MCF 10A (cell line): ENCODE results near the gene FAM240B. TPM values are rescaled to one million over a fixed set of nuclear protein-coding genes. Genes with fewer than 3 reads are reported as not detected.

Experiments used
- BruUV-seq: library from RNA; stranded (reverse); fragments of 400-500 nt; replicated peaks from 2 replicates; lab custom pipeline; 2021; lab: Mats Ljungman, UMichigan
- CTCF ChIA-PET: fragments of 300-600 bp; sonication (Branson Sonifier 250); formaldehyde crosslinking; extraction: SDS; loops from one replicate; lab custom pipeline; 2021; ENCODE audit warnings: antibody characterized with exemption, inconsistent platforms; lab: Yijun Ruan, JAX
- POLR2A ChIA-PET: fragments of 300-600, 350-650 bp; sonication (Branson Sonifier 250); formaldehyde crosslinking; extraction: SDS; loops from one replicate; lab custom pipeline; 2020; ENCODE audit warnings: antibody characterized with exemption, inconsistent platforms; lab: Yijun Ruan, JAX
- DNase-seq: peaks from one replicate; pipeline ENCODE4 v3.0.0-alpha.2; 2018; ENCODE audit not compliant: unreplicated experiment
- H3K27ac Mint-ChIP-seq: one replicate; pipeline ENCODE4 v1.8.0; 2022; ENCODE audit warnings: mild to moderate bottlenecking, low read depth, mixed read lengths; ENCODE audit not compliant: unreplicated experiment
- H3K27me3 Mint-ChIP-seq: one replicate; pipeline ENCODE4 v1.8.0; 2022; ENCODE audit warnings: mixed read lengths; ENCODE audit not compliant: insufficient read depth, unreplicated experiment
- H3K36me3 Mint-ChIP-seq: one replicate; pipeline ENCODE4 v1.8.0; 2022; ENCODE audit warnings: mild to moderate bottlenecking, moderate library complexity, mixed read lengths; ENCODE audit not compliant: insufficient read depth, unreplicated experiment
- H3K4me1 Mint-ChIP-seq: one replicate; pipeline ENCODE4 v1.8.0; 2022; ENCODE audit warnings: mixed read lengths; ENCODE audit not compliant: insufficient read depth, unreplicated experiment
- H3K4me3 Mint-ChIP-seq: one replicate; pipeline ENCODE4 v1.8.0; 2022; ENCODE audit warnings: mild to moderate bottlenecking, moderate library complexity, mixed read lengths; ENCODE audit not compliant: unreplicated experiment
- H3K9me3 Mint-ChIP-seq: one replicate; pipeline ENCODE4 v1.8.0; 2022; ENCODE audit warnings: mixed read lengths; ENCODE audit not compliant: unreplicated experiment
- intact Hi-C: fragments of 100-400 bp; cut with micrococcal nuclease; formaldehyde crosslinking; loops from 2 replicates; pipeline ENCODE4 v1.14.1; 2022
- total RNA-seq: library from RNA; stranded (reverse); gene quantifications from 2 replicates; pipeline ENCODE4 v1.2.3, GENCODE V29; 2022
- TF ChIP-seq, protein P1 (sequence below): fragments of 200-600 bp; IDR thresholded peaks from one replicate; pipeline ENCODE4 v1.8.0; 2022; ENCODE audit warnings: antibody characterized with exemption, mild to moderate bottlenecking; ENCODE audit not compliant: unreplicated experiment

The FAM240B gene
- total RNA-seq, 1 experiment from 2014 or later: not detected

- Mint-ChIP-seq H3K4me3 (no peak overlapping the region), H3K9me3 (no peaks in the 10 kb centered on the region), H3K27me3 (no peaks in the 10 kb centered on the region), H3K36me3 (no peaks in the 10 kb centered on the region), H3K4me1 (peaks cover 6% of the 10 kb centered on the region), H3K27ac (no peak overlapping the region)
- intact Hi-C loops: no loop called here
- BruUV-seq: no TSS peak
- POLR2A ChIA-PET: no interaction called here
- no peak for DNase-seq
- CTCF ChIA-PET: no interaction called here
- TF ChIP-seq, protein P1, sequence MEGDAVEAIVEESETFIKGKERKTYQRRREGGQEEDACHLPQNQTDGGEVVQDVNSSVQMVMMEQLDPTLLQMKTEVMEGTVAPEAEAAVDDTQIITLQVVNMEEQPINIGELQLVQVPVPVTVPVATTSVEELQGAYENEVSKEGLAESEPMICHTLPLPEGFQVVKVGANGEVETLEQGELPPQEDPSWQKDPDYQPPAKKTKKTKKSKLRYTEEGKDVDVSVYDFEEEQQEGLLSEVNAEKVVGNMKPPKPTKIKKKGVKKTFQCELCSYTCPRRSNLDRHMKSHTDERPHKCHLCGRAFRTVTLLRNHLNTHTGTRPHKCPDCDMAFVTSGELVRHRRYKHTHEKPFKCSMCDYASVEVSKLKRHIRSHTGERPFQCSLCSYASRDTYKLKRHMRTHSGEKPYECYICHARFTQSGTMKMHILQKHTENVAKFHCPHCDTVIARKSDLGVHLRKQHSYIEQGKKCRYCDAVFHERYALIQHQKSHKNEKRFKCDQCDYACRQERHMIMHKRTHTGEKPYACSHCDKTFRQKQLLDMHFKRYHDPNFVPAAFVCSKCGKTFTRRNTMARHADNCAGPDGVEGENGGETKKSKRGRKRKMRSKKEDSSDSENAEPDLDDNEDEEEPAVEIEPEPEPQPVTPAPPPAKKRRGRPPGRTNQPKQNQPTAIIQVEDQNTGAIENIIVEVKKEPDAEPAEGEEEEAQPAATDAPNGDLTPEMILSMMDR: no peak
Measured at GRCh38 chr9:38692707-38693106, 27.2 kb downstream of the FAM240B start.

DNA sequence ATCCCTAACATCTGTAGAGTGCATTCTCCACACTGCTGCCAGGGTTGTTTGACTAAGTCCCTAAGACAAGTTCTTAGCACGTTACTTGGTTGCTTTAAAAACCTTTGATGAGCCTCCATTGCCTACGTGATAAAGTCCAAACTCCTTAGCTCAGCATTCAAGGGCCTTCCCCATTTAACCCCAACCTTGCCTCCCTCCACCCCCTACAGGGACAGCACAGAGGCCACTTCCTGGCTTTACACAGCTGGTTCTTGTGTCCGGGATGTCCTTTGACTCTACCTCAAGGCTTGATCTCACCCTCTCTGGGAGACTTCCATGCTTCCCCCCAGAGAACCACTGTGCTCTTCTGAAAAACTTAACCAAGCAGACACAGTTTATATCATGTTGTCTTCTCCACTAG lies 29.4 kb downstream of the FAM240B start:
- no peaks in the 10 kb centered on the region for H3K36me3 Mint-ChIP-seq
- ChIA-PET POLR2A (interaction anchor here (1.2 kb wide), 1 partner anchor 10 kb away, joined by 4 read pairs; no protein-coding TSS in a partner anchor), CTCF (interaction anchor here (0.8 kb wide), 1 partner anchor 17 kb away, joined by 3 read pairs; no protein-coding TSS in a partner anchor)
- no peak overlapping the region for H3K27ac Mint-ChIP-seq
- no peak overlapping the region for H3K4me3 Mint-ChIP-seq
- intact Hi-C loops: no loop called here
- BruUV-seq: no TSS peak
- no peaks in the 10 kb centered on the region for H3K9me3 Mint-ChIP-seq
- H3K4me1 Mint-ChIP-seq: peaks cover 16% of the 10 kb centered on the region
- H3K27me3 Mint-ChIP-seq: no peaks in the 10 kb centered on the region
- TF ChIP-seq, protein P1: no peak
- no peak for DNase-seq

DNA sequence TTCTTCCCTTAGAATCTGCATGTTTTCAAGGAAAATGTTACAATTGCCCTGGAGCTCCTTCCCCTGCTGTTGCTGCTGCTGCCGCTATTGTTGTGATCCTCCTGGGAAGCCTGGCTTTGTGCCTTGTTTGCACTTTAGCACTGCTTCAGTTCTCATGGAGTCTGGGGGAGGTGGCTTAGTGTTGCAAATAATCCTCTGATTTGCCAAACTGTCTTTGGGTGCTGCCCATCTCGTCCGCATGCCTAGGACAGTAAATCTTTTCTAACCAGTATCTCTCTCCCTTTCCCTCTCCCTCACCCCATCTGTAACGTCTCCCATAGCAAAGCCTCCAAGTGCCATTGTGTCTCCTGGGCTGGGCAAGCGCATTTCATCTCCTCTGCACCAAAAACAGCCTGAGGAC lies 30.3 kb downstream of the FAM240B start:
- intact Hi-C loops: no loop called here
- H3K27ac Mint-ChIP-seq: no peak overlapping the region
- POLR2A ChIA-PET: interaction anchor here (1.2 kb wide), 1 partner anchor 11 kb away, joined by 4 read pairs; no protein-coding TSS in a partner anchor
- H3K4me1 Mint-ChIP-seq: peaks cover 16% of the 10 kb centered on the region
- CTCF ChIA-PET: interaction anchor here (0.8 kb wide), 1 partner anchor 18 kb away, joined by 3 read pairs; no protein-coding TSS in a partner anchor
- no peaks in the 10 kb centered on the region for H3K9me3 Mint-ChIP-seq
- no peak overlapping the region for H3K4me3 Mint-ChIP-seq
- H3K36me3 Mint-ChIP-seq: no peaks in the 10 kb centered on the region
- TF ChIP-seq, protein P1: no peak
- no peak for DNase-seq
- no peaks in the 10 kb centered on the region for H3K27me3 Mint-ChIP-seq
- no TSS peak for BruUV-seq

DNA sequence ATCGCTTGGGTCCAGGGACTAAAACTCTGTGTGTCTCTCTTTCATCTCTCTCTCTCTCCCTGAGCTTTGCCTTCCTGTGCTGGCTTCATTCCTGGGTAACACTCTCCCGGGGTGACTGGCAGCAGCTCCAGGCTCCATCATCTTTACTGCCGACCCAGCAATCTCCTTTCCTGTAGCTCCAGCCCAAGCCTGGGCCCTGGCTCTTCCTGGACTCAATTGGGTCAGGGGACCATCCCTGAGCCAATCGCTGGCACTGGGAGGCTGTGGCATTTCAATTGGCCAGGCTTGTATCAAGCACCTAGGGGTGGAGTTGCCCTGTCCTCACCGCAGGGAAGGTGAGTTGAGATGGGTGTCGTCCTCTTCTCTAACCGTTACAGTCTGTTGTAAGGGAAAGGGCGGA lies 31.9 kb downstream of the FAM240B start:
- no peak for DNase-seq
- intact Hi-C loops: no loop called here
- Mint-ChIP-seq H3K4me3 (peak overlapping the region; percentile 67), H3K4me1 (peaks cover 17% of the 10 kb centered on the region), H3K27ac (peak overlapping the region; percentile 95), H3K9me3 (no peaks in the 10 kb centered on the region), H3K36me3 (no peaks in the 10 kb centered on the region), H3K27me3 (no peaks in the 10 kb centered on the region)
- ChIA-PET CTCF (no interaction called here), POLR2A (no interaction called here)
- TF ChIP-seq, protein P1: no peak
- no TSS peak for BruUV-seq
